ENCODE results near the gene DRG2.
A peak's percentile ranks its signal among the peaks of the same experiment; 100 is the strongest.

Gene DRG2

DNA sequence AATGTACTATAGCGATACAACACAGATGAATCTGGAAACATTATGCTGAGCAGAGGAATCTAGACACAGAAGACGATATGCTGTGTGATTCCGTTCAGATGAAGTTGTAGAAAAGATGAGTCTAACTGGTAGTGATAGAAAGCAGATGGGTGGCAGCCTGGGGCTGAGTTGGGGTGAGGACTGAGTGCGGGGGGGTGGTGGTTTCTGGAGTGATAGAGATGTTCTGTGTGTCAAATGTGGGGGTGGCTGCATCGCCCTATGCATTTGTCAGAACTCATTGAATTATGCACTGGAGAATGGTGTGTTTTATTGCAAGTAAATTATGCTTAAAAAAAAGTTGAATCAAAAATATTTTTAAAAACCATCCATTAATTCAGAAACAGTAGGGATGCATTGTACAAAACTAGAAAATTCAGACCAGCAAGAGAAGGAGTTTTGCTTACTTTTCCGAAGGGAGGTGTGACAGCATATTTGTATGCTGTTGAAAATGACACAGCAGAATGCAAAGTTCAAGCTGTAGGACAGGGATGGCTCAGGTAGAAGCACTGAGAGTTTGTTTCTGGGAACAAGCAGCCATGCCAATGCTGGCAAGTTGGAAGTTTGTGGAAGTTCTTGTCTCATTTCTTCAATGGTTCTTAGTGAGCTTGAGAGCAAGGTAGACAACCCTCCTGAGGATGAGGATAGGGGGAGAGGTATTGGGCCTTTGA is 13.0 kb upstream of the DRG2 start:
- no peak for DNase-seq (ENCODE audit: low spot score)

GRCh38 chr17:18076936-18077335 is 10.8 kb upstream of the DRG2 start:
- DNase-seq (ENCODE audit: low spot score) = no peak

DNA sequence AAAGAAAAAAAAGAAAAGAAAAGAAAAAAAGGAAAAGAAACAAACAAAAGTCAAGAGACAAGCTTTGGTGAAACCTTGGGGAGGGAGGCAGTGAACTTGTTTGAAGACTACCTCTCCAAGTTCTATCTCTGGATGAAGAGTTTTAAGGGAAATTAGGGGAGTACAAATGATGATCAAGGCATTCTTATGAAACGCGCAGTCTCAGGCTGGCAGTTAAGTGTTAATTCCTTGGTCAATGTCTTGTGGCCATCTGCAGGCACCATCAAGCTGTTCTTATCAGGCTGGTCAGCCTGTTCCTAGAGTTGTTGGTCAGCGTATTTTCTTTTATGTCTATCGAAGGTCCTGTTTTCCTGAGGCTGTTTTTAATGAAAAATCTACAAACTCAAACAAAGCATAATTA is 8.2 kb upstream of the DRG2 start:
- no peak for DNase-seq (ENCODE audit: low spot score)

DNA sequence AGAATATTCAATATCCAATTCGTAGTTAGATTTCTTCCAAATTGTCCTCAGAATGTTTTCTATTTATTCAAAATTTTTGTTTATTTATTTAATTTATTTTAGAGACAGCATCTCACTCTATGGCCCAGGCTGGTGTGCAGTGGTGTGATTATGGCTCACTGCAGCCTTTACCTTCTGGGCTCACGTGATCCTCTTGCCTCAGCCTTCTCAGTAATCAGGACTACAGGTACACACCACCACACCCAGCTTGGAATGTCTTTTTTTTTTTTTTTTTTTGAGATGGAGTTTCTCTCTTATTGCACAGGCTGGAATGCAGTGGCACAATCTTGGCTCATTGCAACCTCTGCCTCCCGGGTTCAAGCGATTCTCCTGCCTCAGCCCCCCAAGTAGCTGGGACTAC is 3.5 kb upstream of the DRG2 start:
- no peak for DNase-seq (ENCODE audit: low spot score)

DNA sequence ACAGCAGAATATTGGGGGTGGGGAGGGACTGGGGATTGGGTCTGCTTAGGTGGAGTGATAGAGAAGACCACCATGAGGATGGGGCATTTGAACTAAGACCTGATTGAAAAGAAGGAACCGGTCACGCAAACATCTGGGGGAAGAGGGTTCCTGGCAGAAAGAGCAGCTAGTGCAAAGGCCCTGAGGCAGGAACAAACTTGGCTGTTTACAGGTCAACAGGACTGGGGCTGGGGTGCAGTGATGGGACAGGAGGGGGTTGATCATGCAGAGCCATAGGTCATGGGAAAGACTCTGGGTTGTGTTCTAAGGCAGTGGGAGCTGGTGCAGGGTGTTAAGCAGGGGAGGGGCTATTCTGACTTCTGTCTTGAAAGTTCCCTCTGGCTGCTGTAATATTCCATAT is 1.9 kb downstream of the DRG2 start:
- peak; percentile 3 for DNase-seq (ENCODE audit: low spot score)

GRCh38 chr17:18093616-18094408 is 6.1 kb downstream of the DRG2 start:
- DNase-seq (ENCODE audit: low spot score) = peak; percentile 59

- no peak for DNase-seq (ENCODE audit: low spot score)
Observed at GRCh38 chr17:18094409-18094807, 6.7 kb downstream of the DRG2 start.

DNA sequence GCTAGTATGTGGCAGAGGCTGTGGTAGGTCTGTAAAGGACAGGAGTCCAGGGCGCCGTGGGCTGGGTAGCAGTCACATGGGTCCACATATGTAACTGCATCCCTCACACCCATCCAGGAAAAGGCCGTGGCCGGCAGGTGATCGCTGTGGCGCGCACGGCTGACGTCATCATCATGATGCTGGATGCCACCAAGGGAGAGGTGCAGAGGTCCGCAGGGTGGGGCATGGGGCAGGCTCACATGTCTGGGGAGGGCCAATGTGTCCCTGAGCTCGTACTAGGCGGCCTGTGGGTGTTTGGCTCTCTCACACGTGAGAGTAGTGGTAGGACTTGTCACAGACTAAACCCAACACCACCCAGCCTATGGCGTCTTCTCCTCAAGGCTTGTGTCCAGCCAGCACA is 11.8 kb downstream of the DRG2 start:
- no peak for DNase-seq (ENCODE audit: low spot score)

DNA sequence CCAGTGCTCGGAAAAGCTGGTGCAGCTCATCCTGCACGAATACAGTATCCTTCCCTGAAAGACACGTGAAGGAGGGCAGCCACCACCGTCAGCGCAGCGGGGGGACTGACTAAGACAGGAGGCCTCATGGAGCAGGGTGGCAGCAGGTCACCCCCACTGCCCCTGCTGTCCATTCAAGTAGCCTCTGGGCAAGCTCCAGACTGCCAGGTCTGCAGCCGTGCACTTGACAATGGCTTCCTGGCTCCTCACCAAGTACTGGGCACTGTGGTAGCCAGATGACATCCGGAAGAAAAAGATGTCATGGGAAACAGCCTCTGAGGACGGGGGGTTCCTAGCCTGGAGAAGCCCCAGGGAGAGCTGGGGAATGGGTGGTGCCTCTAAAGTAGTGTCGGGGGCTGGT is 12.9 kb downstream of the DRG2 start:
- no peak for DNase-seq (ENCODE audit: low spot score)

- DNase-seq (ENCODE audit: low spot score) = no peak
Observed at GRCh38 chr17:18101828-18102227, 14.1 kb downstream of the DRG2 start.

DNA sequence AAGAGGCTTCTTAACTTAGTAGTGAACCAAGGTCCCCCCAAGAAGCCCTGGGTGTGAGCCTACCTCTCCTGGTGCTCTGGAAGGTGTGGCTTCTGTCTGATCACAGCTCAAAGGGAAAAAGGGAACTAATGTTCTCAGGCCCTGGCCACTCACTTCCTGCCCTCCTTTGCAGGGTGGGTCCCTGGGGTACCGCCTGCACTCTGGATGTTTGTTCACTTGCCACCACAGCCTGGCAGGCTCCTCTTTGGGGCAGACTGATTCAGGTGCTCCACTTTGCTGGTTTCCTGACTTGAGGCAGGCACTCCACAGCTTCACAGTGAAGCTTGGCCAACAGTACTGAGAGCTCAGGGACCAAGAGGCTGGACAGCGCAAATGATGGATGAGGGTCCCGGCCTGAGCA is 14.9 kb downstream of the DRG2 start:
- no peak for DNase-seq (ENCODE audit: low spot score)

DNA sequence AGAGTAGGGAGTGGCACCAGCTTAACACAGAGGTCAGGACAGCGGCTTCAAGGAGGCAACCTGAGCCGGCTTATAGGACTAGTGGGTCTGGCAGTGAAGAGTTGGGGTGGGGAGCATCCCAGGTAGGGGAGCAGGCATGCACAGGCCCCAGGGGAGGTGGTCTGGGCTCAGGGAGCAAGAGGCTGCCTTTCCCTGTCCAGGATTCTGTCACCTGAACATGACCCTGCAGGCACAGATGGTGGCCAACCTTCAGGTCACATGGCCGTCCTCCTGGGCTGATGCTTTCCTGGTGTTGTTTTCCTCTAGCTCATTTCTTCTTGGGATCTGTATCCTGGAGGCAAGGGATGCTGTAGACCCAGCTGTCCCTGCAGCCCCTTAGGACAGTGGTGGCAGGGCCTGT is 17.3 kb downstream of the DRG2 start:
- DNase-seq (ENCODE audit: low spot score) = no peak

- DNase-seq (ENCODE audit: low spot score) = no peak
Observed at GRCh38 chr17:18105595-18105994, 17.8 kb downstream of the DRG2 start.

- DNase-seq (ENCODE audit: low spot score) = no peak
Observed at GRCh38 chr17:18106211-18106610, 18.5 kb downstream of the DRG2 start.

- DNase-seq (ENCODE audit: low spot score) = no peak
Observed at GRCh38 chr17:18107061-18107790, 19.5 kb downstream of the DRG2 start.

- no peak for DNase-seq (ENCODE audit: low spot score)
Observed at GRCh38 chr17:18107971-18108370, 20.2 kb downstream of the DRG2 start.

DNA sequence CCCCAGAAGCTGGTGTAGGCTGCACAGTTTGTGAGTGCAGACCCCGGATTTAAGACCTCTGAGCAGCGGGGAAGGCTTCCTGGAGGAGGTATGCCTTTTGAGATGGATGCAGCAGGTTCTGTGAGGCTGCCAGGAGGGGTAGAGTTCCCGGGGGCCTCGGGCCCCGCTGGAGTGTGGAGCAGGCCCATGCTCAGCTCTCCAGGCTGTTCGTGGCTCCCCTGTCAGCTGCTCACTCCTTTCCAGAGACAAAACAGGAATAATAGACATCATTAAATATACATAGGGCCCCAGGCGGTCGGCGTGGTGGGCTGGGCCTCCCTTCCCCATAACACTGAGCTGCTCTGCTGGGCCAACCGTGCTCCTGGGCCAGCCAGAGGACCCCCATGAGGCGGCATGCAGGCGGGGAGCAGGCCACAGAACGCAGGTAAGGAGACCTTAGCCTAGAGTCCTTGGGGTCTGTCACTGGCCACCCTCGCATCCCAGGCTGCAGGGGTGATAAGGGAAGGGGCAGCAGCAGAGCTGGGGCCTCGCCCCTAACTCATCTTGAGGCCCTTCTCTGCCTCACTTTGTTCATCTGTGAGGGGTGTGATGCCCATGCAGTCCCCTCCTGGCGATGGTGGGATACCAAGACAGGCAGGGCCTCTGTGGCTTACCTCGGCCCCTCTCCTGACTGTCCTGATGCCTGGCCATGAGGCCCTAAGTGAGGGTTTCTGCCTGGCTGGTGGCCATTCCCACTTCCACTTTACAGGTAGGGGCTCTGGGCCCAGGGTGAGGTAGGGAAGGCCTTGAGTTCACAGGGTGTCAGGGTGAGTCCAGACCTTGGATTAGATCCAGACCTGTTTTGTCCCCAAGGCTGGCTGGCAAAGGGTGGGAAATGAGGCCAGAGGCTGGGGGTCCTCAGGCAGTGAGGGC is 20.9 kb downstream of the DRG2 start, which contains the start of gene MYO15A:
Gene MYO15A (plus strand): TSS at position 356 of the 912 bp plus-strand sequence. CDS start 10,045 bp downstream, outside the sequence.
- no peak for DNase-seq (ENCODE audit: low spot score)

DNA sequence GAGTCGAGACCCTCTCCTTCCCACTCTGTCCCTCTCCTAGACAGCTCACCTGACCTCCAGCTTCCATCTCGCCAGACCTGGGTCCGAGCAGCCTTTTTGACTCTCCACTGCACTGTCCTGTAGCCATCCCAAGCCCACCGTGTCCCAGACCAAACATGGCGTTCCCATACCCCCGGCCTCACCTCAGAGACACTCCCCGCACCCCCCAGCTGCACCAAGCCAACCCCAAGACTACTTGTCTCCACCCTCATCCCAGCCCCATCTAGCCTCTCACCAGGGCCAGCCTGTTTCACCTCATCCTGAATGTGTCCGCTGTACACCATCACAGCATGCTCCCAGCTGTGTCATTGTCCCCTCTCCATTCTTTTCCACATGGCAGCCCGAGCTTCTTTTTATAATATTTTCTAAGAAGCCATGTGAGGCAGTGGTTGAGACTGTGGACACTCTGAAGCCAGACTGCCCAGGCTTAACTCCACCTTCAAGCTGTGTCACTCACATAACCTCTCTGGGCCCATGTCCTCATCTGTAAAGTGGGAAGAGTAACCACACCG is 22.3 kb downstream of the DRG2 start:
- no peak for DNase-seq (ENCODE audit: low spot score)

DNA sequence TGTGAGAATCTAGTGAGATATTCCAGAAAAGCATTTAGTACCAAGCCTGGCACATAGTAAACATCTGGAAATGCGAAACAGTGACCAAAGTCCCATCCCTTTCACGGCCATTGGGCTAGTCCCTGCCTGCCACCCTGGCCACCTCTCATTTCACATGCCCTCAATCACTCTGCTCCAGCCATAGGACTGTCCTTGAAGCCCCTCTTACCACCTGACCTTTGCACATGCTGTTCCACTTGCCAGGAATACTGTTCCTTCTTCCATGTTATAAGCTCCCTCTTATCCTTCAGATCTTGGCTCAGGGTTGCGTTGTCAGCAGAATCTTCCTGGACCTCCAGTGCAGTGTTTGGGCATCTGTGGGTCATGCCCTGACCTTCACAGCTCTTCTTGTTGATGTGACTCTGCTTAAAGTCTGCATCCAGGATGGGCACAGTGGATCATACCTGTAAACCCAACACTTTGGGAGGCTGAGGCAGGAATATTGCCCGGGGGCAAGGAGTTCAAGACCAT is 22.9 kb downstream of the DRG2 start:
- DNase-seq (ENCODE audit: low spot score) = no peak

DNA sequence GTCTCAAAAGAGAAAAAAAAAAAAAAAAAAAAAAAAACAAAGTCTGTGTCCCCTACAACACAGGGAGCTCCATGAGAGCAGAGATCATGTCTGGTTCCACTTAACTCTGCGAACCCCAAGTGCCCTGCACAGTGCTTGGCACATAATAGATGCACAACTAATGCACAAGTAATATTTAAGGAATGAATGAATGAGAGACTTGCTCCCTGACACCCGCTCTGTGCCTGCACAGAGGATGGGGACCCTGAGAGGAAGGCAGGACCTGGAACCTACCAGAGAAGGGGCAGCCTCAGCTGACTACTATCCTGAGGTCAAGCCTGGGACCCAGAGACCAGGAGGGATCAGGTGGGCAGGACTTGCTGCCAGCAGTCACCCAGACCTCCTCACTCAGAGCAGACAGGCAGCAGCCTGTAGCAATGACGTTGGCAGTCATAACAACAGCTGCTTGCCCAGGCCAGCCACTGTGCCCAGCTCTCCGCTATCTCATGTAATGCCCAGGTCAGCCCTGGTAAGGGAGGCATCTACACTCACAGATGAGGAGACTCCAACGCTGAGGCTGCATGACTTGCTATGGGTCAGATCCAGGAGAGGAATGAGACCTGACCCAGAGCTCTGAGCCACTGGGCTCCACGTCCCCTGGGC is 23.7 kb downstream of the DRG2 start:
- DNase-seq (ENCODE audit: low spot score) = no peak

DNA sequence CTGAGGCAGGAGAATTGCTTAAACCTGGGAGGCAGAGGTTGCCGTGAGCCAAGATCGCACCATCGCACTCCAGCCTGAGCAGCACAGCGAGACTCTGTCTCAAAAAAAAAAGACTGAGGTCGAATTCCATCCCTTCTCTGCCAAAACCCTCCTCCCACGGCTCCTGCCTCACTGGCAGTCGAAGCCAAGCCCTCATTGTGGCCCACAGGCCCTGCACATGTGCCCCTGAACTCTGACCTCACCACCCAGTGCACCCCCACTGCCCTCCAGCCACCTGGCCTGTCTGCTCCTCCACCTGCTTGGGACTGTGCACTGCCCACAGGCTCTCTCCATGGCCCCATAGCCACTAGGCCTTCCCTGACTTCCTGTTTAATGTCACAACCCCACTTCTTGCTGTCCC is 27.8 kb downstream of the DRG2 start:
- no peak for DNase-seq (ENCODE audit: low spot score)

All from hepatic stellate cell (primary cell).